K562 (cell line): ENCODE results near the gene ZRANB1. TPM values are rescaled to one million over a fixed set of nuclear protein-coding genes. Genes with fewer than 3 reads are reported as not detected.

ENCODE experiments used
- ATAC-seq: fragments of 200-7000 bp; cut with Tn5 transposase; 3 replicates; pipeline ENCODE4 v1.9.1; 2020; ENCODE audit warnings: moderate library complexity
- BruUV-seq: library from RNA; stranded (reverse); fragments of 400-500 nt; replicated peaks from 2 replicates; lab custom pipeline; 2021; lab: Mats Ljungman, UMichigan
- CTCF ChIA-PET: fragments of 300-600 bp; formaldehyde crosslinking; extraction: SDS; loops from one replicate; lab custom pipeline; 2021; ENCODE audit warnings: low intra/inter-chr PET ratio; lab: Yijun Ruan, JAX
- POLR2A ChIA-PET: fragments of 300-600, 350-650 bp; sonication (Branson Sonifier 250); formaldehyde crosslinking; extraction: SDS; loops from one replicate; lab custom pipeline; 2021; ENCODE audit warnings: antibody characterized with exemption, inconsistent platforms; lab: Yijun Ruan, JAX
- DNase-seq, 4 experiments: peaks; one replicate each; pipeline versions ENCODE4 v3.0.0 to v3.0.0-alpha.2; 2011 to 2018; ENCODE audit warnings: low spot score in 3 of 4, mixed read lengths in 3 of 4; ENCODE audit errors: extremely low read depth in 1 of 4
- FAIRE-seq: peaks from 2 replicates; lab custom pipeline; 2011; peaks lifted over from hg19 to GRCh38; lab: Jason Lieb, UNC
- H2AFZ ChIP-seq: 2 replicates; pipeline ENCODE4 v1.6.0; 2011; ENCODE audit warnings: low read depth, low read length, control low read depth, inconsistent platforms
- H3K27ac ChIP-seq: fragments of 200-600 bp; 3 replicates; pipeline ENCODE4 v1.8.0; 2011; ENCODE audit warnings: low read depth, mild to moderate bottlenecking, control low read depth, inconsistent platforms, low read length, moderate library complexity, mixed read lengths; ENCODE audit errors: extremely low read depth
- H3K27me3 ChIP-seq, 2 experiments: fragments of 300-600 bp in 1 of 2; 2 replicates in 1 of 2; 3 replicates in 1 of 2; pipeline versions ENCODE4 v1.6.0 to v1.8.0; 2011; ENCODE audit warnings: inconsistent platforms in 2 of 2, low read length in 2 of 2, mild to moderate bottlenecking in 1 of 2, mixed read lengths in 1 of 2, moderate library complexity in 1 of 2; ENCODE audit not compliant: control insufficient read depth in 2 of 2, insufficient read depth in 2 of 2
- H3K36me3 ChIP-seq: fragments of 300-600 bp; 3 replicates; pipeline ENCODE4 v1.8.0; 2011; ENCODE audit warnings: mild to moderate bottlenecking, low read length, inconsistent platforms; ENCODE audit not compliant: control insufficient read depth, insufficient read depth
- H3K4me1 ChIP-seq, 2 experiments: fragments of 200-600 bp in 1 of 2; replicated peaks in 1 of 2; 2 replicates in 1 of 2; 3 replicates in 1 of 2; pipeline versions ENCODE4 v1.5.1 to v1.8.0; 2011; ENCODE audit warnings: inconsistent platforms in 2 of 2, low read length in 2 of 2, mild to moderate bottlenecking in 1 of 2, mixed read lengths in 1 of 2, moderate library complexity in 1 of 2; ENCODE audit not compliant: control insufficient read depth in 2 of 2, insufficient read depth in 2 of 2
- H3K4me2 ChIP-seq: 2 replicates; pipeline ENCODE4 v1.6.1; 2011; ENCODE audit warnings: low read length, control low read depth, inconsistent platforms, mixed read lengths; ENCODE audit not compliant: insufficient read depth
- H3K4me3 ChIP-seq: fragments of 200-600 bp; sonication (generic), shearing (Covaris generic); 2 replicates; pipeline ENCODE4 v1.5.1; 2016; ENCODE audit warnings: control low read depth, inconsistent platforms
- H3K79me2 ChIP-seq: fragments of 200-600 bp; 3 replicates; pipeline ENCODE4 v1.8.0; 2011; ENCODE audit warnings: low read length, inconsistent platforms; ENCODE audit not compliant: control insufficient read depth, insufficient read depth
- H3K9ac ChIP-seq, 2 experiments: 2 replicates each; pipeline versions ENCODE4 v1.6.0 to v1.6.1; 2011; ENCODE audit warnings: low read depth in 2 of 2, low read length in 2 of 2, control low read depth in 1 of 2, inconsistent platforms in 1 of 2, mild to moderate bottlenecking in 1 of 2, mixed read lengths in 1 of 2; ENCODE audit not compliant: insufficient read depth in 1 of 2
- H3K9me1 ChIP-seq: one replicate; pipeline ENCODE4 v1.6.0; 2011; ENCODE audit warnings: inconsistent platforms, mild to moderate bottlenecking, low read length, moderate library complexity; ENCODE audit not compliant: control insufficient read depth, insufficient read depth
- H3K9me3 ChIP-seq: replicated peaks from 2 replicates; pipeline ENCODE4 v1.5.1; 2011; ENCODE audit warnings: low read depth, low read length, inconsistent platforms; ENCODE audit not compliant: control insufficient read depth, insufficient read depth
- H4K20me1 ChIP-seq: replicated peaks from 2 replicates; pipeline ENCODE4 v1.6.1; 2011; ENCODE audit warnings: low read length, inconsistent platforms, mixed read lengths; ENCODE audit not compliant: control insufficient read depth, insufficient read depth
- CBFA2T3 ChIP-seq: fragments of 450-650 bp; IDR thresholded peaks from 2 replicates; pipeline ENCODE4 v1.6.1; 2017
- MEIS2 ChIP-seq: fragments of 450-650 bp; IDR thresholded peaks from 2 replicates; pipeline ENCODE4 v1.6.1; 2014; ENCODE audit warnings: mild to moderate bottlenecking; ENCODE audit not compliant: partially characterized antibody
- MLLT1 ChIP-seq, 2 experiments: fragments of 450-650 bp; IDR thresholded peaks; 2 replicates each; pipeline ENCODE4 v1.6.1; 2016
- PBX2 ChIP-seq, 2 experiments: IDR thresholded peaks in 1 of 2; conservative IDR thresholded peaks in 1 of 2; 2 replicates each; pipeline ENCODE4 v1.6.1; 2016; ENCODE audit warnings: low read depth in 2 of 2, mild to moderate bottlenecking in 1 of 2, missing compliant biosample characterization in 1 of 2, missing genetic modification characterization in 1 of 2, moderate library complexity in 1 of 2
- PRMT5 ChIP-seq: sonication (generic); formaldehyde crosslinking; IDR thresholded peaks from 2 replicates; pipeline ENCODE4 v1.5.0; 2020; ENCODE audit warnings: missing genetic modification reagents
- SRSF3 ChIP-seq: fragments of 200-400 bp; formaldehyde crosslinking; IDR thresholded peaks from 2 replicates; pipeline ENCODE4 v1.6.1; 2016; ENCODE audit warnings: mild to moderate bottlenecking, low read length, moderate library complexity; ENCODE audit not compliant: insufficient read depth
- ZNF354B ChIP-seq: fragments of 250-450 bp; sonication (Bioruptor Pico); IDR thresholded peaks from 2 replicates; pipeline ENCODE4 v1.4.0; 2020
- WGBS: fragments of 100-300 bp; shearing (Covaris generic); methylation state at CpG from one replicate; pipeline ENCODE4 v1.1.6; 2016; ENCODE audit warnings: low coverage, mixed read lengths; ENCODE audit not compliant: insufficient coverage; ENCODE audit errors: missing lambda C conversion rate; 5-methylcytosine and 5-hydroxymethylcytosine counted together
- in situ Hi-C: fragments of 300-500 bp; cut with MboI; formaldehyde crosslinking; loops from 4 replicates; pipeline ENCODE4 v1.15.0; 2018; ENCODE audit warnings: inconsistent platforms, mixed read lengths
- intact Hi-C: fragments of 100-400 bp; cut with micrococcal nuclease; formaldehyde crosslinking; loops from 2 replicates; pipeline ENCODE4 v1.14.2; 2022
- polyA plus RNA-seq, 8 experiments: library from polyadenylated mRNA; depleted of rRNA in 4 of 8; stranded (reverse) in 5 of 8; unstranded in 3 of 8; fragments of >200 nt; fragmentation: Nextera tagmentation in 2 of 8; fragmentation: Illumina TruSeq in 1 of 8; extraction: Ambion mirVana in 2 of 8; extraction: Trizol in 1 of 8; gene quantifications; 2 replicates each; pipeline versions ENCODE4 v1.2.1 to v1.2.3, GENCODE V29; 2011 to 2014; ENCODE audit warnings: inconsistent platforms in 1 of 8, missing spikeins in 1 of 8
- total RNA-seq, 7 experiments: library from RNA; depleted of rRNA in 6 of 7; stranded (reverse); fragments of >200 nt in 6 of 7; fragmentation: Illumina TruSeq in 2 of 7; extraction: Trizol in 2 of 7; gene quantifications; 2 replicates each; pipeline versions ENCODE4 v1.2.1 to v1.2.3, GENCODE V29; 2011 to 2021; ENCODE audit warnings: low replicate concordance in 1 of 7

Gene ZRANB1
- total and polyA plus RNA-seq, 9 of the 15 experiments (the other 6 are each of a cell fraction or from before 2014, with no cell fraction given), result 0.07 to 1.1 (median 0.64) TPM

GRCh38 chr10:124921261-124921660 is 20.7 kb upstream of the ZRANB1 start:
- no peak overlapping the region for H3K4me3 ChIP-seq
- H3K36me3 ChIP-seq, result peaks cover 25% of the 10 kb centered on the region; the same call in 2 of the 3 replicates
- no peaks in the 10 kb centered on the region for H3K27me3 ChIP-seq
- intact Hi-C loops, result no loop called here
- in situ Hi-C loops, result no loop called here
- H3K9me3 ChIP-seq, result no peaks in the 10 kb centered on the region; the same call in 1 of the 2 replicates
- peaks cover 14% of the 10 kb centered on the region; the same call in 1 of the 2 replicates for H4K20me1 ChIP-seq
- ChIA-PET POLR2A (interaction anchor here (1.5 kb wide), 1 partner anchor 9 kb away, joined by 3 read pairs; no protein-coding TSS in a partner anchor), CTCF (no interaction called here)
- H3K4me1 ChIP-seq, result peaks cover 6 to 19% of the 10 kb centered on the region in 2 experiments; a peak in 4 of 5 replicates
- peak; percentile 15 for TF ChIP-seq MEIS2
- TF ChIP-seq SRSF3, result no peak
- TF ChIP-seq MLLT1 (IDR thresholded peaks at IDR 0.05), result no peak
- no peak for TF ChIP-seq ZNF354B (CRISPR knock-in tag)
- TF ChIP-seq PBX2 (CRISPR knock-in tag; IDR thresholded peaks at IDR 0.05; ENCODE audit: low read depth), result no peak
- TF ChIP-seq PBX2 (tag; conservative IDR thresholded peaks at IDR 0.05; ENCODE audit: low read depth), result 0 out of 2 replicates have a peak, but pooled peaks have one; percentile 10
- TF ChIP-seq PRMT5 (CRISPR knock-in tag), result no peak
- TF ChIP-seq CBFA2T3, result peak; percentile 32; the same call in 1 of the 2 replicates
- no peak overlapping the region for H2AFZ ChIP-seq
- H3K9ac ChIP-seq, result no peak overlapping the region
- H3K79me2 ChIP-seq, result peaks cover 89% of the 10 kb centered on the region
- H3K9me1 ChIP-seq, result no peaks in the 10 kb centered on the region
- FAIRE-seq (peak; percentile 75), DNase-seq (no peak), ATAC-seq (no peak)
- BruUV-seq, result no TSS peak
- whole genome bisulfite sequencing, result 23% methylated on average over 1 of the region's 1 CpG
- no peak overlapping the region for H3K27ac ChIP-seq
- no peak overlapping the region for H3K4me2 ChIP-seq
